Testis (tissue), 2 donors: ENCODE data around the gene CUL1.

ENCODE experiments used
- POLR2A ChIP-seq: fragments of 450-650 bp; IDR thresholded peaks from one replicate; pipeline ENCODE4 v1.6.1; 2017; ENCODE audit warnings: antibody characterized with exemption, mild to moderate bottlenecking, moderate library complexity
- TF ChIP-seq, protein P1 (sequence below), 3 experiments: fragments of 450-650 bp in 2 of 3; fragments of 200-600 bp in 1 of 3; sonication (generic) in 1 of 3; IDR thresholded peaks; one replicate each; pipeline ENCODE4 v1.5.1; 2016 to 2019; ENCODE audit warnings: antibody characterized with exemption in 3 of 3, mild to moderate bottlenecking in 2 of 3, moderate library complexity in 1 of 3

GRCh38 chr7:148806187-148806586 is 107.5 kb downstream of the CUL1 start:
- no peak for TF ChIP-seq POLR2A
- TF ChIP-seq, protein P1, sequence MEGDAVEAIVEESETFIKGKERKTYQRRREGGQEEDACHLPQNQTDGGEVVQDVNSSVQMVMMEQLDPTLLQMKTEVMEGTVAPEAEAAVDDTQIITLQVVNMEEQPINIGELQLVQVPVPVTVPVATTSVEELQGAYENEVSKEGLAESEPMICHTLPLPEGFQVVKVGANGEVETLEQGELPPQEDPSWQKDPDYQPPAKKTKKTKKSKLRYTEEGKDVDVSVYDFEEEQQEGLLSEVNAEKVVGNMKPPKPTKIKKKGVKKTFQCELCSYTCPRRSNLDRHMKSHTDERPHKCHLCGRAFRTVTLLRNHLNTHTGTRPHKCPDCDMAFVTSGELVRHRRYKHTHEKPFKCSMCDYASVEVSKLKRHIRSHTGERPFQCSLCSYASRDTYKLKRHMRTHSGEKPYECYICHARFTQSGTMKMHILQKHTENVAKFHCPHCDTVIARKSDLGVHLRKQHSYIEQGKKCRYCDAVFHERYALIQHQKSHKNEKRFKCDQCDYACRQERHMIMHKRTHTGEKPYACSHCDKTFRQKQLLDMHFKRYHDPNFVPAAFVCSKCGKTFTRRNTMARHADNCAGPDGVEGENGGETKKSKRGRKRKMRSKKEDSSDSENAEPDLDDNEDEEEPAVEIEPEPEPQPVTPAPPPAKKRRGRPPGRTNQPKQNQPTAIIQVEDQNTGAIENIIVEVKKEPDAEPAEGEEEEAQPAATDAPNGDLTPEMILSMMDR (IDR thresholded peaks at IDR 0.05) = no peak
